Activated naive CD4-positive, alpha-beta T cell treated with anti-CD3 and anti-CD28 coated beads, Interleukin-2, amount 10 ng/mL, durations not matched to agents 7 days and 5 days (primary cell): ENCODE results near the gene MAP3K9.

Experiments
- CTCF ChIA-PET: fragments of 350-600 bp; sonication (Branson Sonifier 250); formaldehyde crosslinking; loops from one replicate; lab custom pipeline; 2021; ENCODE audit warnings: antibody characterized with exemption; lab: Charles Lee
- DNase-seq: peaks from one replicate; pipeline ENCODE4 v3.0.0-alpha.2; 2020
- H3K27ac Mint-ChIP-seq: one replicate; pipeline ENCODE4 v1.8.0; 2021; ENCODE audit warnings: mild to moderate bottlenecking, moderate library complexity, mixed read lengths
- H3K27me3 Mint-ChIP-seq: one replicate; pipeline ENCODE4 v1.8.0; 2021; ENCODE audit warnings: mild to moderate bottlenecking, mixed read lengths
- H3K36me3 Mint-ChIP-seq: one replicate; pipeline ENCODE4 v1.8.0; 2021; ENCODE audit warnings: mixed read lengths
- H3K4me1 Mint-ChIP-seq: one replicate; pipeline ENCODE4 v1.8.0; 2021; ENCODE audit warnings: mixed read lengths
- H3K4me3 Mint-ChIP-seq: one replicate; pipeline ENCODE4 v1.8.0; 2021; ENCODE audit warnings: mild to moderate bottlenecking, moderate library complexity, mixed read lengths
- H3K9me3 Mint-ChIP-seq: one replicate; pipeline ENCODE4 v1.8.0; 2021; ENCODE audit warnings: mixed read lengths

Gene MAP3K9

GRCh38 chr14:70808416-70809224 lies 693 bp downstream of the MAP3K9 start:
- Mint-ChIP-seq H3K4me3 (peak overlapping the region; percentile 73), H3K36me3 (peaks cover 3% of the 10 kb centered on the region), H3K27me3 (peaks cover 3% of the 10 kb centered on the region), H3K4me1 (peaks cover 12% of the 10 kb centered on the region), H3K9me3 (no peaks in the 10 kb centered on the region), H3K27ac (peak overlapping the region; percentile 87)
- peak; percentile 68 for DNase-seq
- CTCF ChIA-PET = interaction anchor here (0.9 to 1.2 kb wide), 3 partner anchors 9 to 80 kb away, joined by 3 read pairs; no protein-coding TSS in a partner anchor

DNA sequence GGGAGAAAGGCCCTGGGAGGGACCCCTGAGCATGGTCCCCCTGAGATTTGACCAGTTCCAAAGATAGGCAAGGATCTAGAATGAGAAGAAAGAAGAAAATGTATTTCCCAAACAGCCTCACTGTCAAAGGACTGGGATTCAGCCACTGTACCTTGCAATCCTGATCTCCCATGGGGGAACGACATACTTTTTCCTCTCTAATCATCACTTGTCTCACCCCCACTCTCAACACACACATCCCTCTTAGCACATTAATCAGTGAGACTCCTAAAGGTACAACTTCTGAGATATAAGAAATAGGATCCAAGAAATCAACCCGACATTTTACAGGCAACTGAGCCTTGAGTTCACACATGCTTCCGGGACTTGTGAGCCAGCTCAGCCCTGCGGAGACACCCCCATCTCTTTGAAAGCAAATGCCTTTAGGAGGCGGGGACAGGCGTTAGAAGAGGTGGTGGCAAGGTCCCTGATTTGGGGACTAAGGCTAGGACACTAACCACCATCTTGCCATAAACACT lies 1.4 kb downstream of the MAP3K9 start:
- Mint-ChIP-seq H3K27me3 (no peaks in the 10 kb centered on the region), H3K36me3 (peaks cover 3% of the 10 kb centered on the region), H3K4me1 (peaks cover 12% of the 10 kb centered on the region), H3K27ac (peak overlapping the region; percentile 87), H3K9me3 (no peaks in the 10 kb centered on the region), H3K4me3 (peak overlapping the region; percentile 73)
- peak; percentile 80 for DNase-seq
- CTCF ChIA-PET = interaction anchor here (0.6 kb wide), 1 partner anchor 9 kb away, joined by 4 read pairs; no protein-coding TSS in a partner anchor

DNA sequence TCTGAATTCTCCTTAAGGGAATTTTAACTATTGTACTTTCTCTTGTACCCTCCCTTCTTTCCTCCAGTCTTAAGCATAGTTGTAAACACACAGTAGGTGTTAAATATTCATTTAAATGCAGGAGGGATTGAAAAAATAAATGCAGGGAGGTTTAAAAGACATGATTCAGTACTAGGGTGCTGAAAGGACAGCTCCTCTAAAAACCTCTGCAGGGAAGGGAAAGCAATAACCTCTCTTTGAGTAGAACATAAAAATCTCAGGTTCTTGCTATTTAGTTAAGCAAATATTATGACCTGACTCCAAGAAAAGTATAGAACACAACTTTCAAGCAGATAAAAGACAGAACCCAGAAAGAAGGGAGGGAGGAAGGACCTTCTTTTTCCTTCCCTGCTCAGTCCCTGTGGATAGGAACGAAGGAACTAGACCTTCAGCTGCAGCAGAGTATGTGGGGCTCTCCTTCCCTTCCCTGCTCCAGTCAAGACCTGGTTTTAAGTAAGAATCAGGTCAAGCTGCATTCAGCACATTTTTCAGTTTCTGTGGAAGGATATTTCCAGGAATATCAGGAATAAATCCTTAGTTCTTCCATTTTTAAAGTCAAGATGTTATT lies 4.7 kb downstream of the MAP3K9 start:
- CTCF ChIA-PET = no interaction called here
- no peak overlapping the region for H3K4me3 Mint-ChIP-seq

GRCh38 chr14:70803321-70804310 lies 5.7 kb downstream of the MAP3K9 start:
- CTCF ChIA-PET = no interaction called here
- Mint-ChIP-seq H3K27ac (no peak overlapping the region), H3K4me1 (peaks cover 12% of the 10 kb centered on the region), H3K36me3 (peaks cover 12% of the 10 kb centered on the region), H3K27me3 (no peaks in the 10 kb centered on the region), H3K9me3 (no peaks in the 10 kb centered on the region), H3K4me3 (no peak overlapping the region)
- DNase-seq = no peak

More for the DNA sequence above, 4.7 kb downstream of the MAP3K9 start:
- no peaks in the 10 kb centered on the region for H3K9me3 Mint-ChIP-seq
- H3K36me3 Mint-ChIP-seq = peaks cover 12% of the 10 kb centered on the region
- peaks cover 12% of the 10 kb centered on the region for H3K4me1 Mint-ChIP-seq
- no peak for DNase-seq
- no peaks in the 10 kb centered on the region for H3K27me3 Mint-ChIP-seq
- H3K27ac Mint-ChIP-seq = no peak overlapping the region

DNA sequence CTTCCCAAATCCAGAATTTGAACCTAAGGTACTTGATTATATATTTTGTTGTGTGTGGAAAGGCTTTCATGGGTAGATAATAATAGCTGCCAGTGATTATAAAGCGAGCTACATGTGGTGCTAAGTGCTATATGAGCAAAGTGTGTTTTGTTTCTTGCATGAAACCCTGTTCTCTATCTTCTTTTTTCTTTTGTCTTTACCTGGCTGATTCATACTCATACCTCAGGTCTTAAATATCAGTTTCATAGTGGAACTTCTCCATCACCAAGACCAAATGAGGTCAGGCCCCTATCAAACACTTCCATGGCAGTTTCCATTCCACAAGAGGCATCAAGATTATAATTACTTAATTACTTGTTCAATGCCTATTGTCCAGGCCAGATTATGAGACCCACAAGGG lies 6.9 kb downstream of the MAP3K9 start:
- Mint-ChIP-seq H3K4me1 (peaks cover 5% of the 10 kb centered on the region), H3K27me3 (no peaks in the 10 kb centered on the region), H3K36me3 (peaks cover 13% of the 10 kb centered on the region), H3K9me3 (no peaks in the 10 kb centered on the region), H3K27ac (no peak overlapping the region), H3K4me3 (no peak overlapping the region)
- no peak for DNase-seq
- CTCF ChIA-PET = no interaction called here

- no peaks in the 10 kb centered on the region for H3K27me3 Mint-ChIP-seq
- peaks cover 3% of the 10 kb centered on the region for H3K4me1 Mint-ChIP-seq
- no peak overlapping the region for H3K27ac Mint-ChIP-seq
- H3K36me3 Mint-ChIP-seq = peaks cover 13% of the 10 kb centered on the region
- no peak overlapping the region for H3K4me3 Mint-ChIP-seq
- DNase-seq = no peak
- no peaks in the 10 kb centered on the region for H3K9me3 Mint-ChIP-seq
- CTCF ChIA-PET = no interaction called here
Measured at GRCh38 chr14:70801836-70802235, 7.5 kb downstream of the MAP3K9 start.

GRCh38 chr14:70796551-70796950 lies 12.8 kb downstream of the MAP3K9 start:
- CTCF ChIA-PET = interaction anchor here (0.8 kb wide), 1 partner anchor 22 kb away, joined by 3 read pairs; no protein-coding TSS in a partner anchor
- no peak overlapping the region for H3K4me3 Mint-ChIP-seq
- H3K27me3 Mint-ChIP-seq = no peaks in the 10 kb centered on the region

GRCh38 chr14:70794294-70794693 lies 15.0 kb downstream of the MAP3K9 start:
- Mint-ChIP-seq H3K4me3 (no peak overlapping the region), H3K36me3 (peaks cover 4% of the 10 kb centered on the region), H3K27ac (no peak overlapping the region), H3K27me3 (no peaks in the 10 kb centered on the region), H3K9me3 (no peaks in the 10 kb centered on the region), H3K4me1 (no peaks in the 10 kb centered on the region)
- CTCF ChIA-PET = no interaction called here
- no peak for DNase-seq

More at GRCh38 chr14:70796551-70796950, 12.8 kb downstream of the MAP3K9 start:
- DNase-seq = no peak
- Mint-ChIP-seq H3K4me1 (no peaks in the 10 kb centered on the region), H3K27ac (no peak overlapping the region), H3K36me3 (peaks cover 12% of the 10 kb centered on the region), H3K9me3 (no peaks in the 10 kb centered on the region)

DNA sequence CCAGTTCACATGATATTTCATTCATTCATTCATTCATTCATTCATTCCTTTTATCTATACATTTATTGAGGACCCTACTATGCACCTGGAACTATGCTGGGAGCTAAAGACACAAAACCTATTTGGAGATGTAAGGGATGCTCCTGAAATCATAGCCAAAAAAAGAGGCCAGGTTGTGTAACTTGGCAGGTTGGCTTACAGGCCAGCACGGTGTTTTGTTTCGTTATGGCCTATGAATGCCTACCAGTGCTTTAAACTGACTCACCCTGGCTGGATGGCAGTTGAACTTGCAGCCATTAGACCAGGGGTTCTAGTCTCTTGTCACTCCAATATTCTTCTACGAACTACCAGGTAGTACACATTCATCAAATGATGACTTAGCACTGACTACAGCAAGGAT lies 15.7 kb downstream of the MAP3K9 start:
- Mint-ChIP-seq H3K27ac (no peak overlapping the region), H3K27me3 (no peaks in the 10 kb centered on the region), H3K9me3 (no peaks in the 10 kb centered on the region), H3K4me3 (no peak overlapping the region), H3K36me3 (peaks cover 4% of the 10 kb centered on the region), H3K4me1 (no peaks in the 10 kb centered on the region)
- no peak for DNase-seq
- CTCF ChIA-PET = no interaction called here

DNA sequence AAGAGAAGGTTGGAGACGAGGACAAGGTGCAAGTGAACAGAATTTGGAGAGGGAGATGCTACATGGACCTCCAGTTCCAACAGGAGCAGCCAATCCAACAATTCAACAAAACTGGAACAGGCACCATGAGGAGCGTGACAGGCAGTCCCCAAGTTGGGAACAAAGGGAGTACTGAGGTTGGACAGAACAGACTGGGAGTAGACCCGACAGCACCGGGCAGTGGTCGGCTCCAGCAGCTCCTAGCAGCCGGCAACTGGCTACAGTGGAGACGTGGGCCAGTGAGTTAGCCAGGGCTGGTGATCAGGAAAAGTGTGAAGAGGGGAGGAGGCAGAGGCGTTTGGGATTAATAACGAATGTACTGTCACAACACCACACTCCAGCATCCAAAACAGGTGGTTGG lies 16.4 kb downstream of the MAP3K9 start:
- Mint-ChIP-seq H3K27me3 (no peaks in the 10 kb centered on the region), H3K27ac (no peak overlapping the region), H3K4me1 (no peaks in the 10 kb centered on the region), H3K4me3 (no peak overlapping the region), H3K36me3 (peaks cover 3% of the 10 kb centered on the region), H3K9me3 (no peaks in the 10 kb centered on the region)
- CTCF ChIA-PET = no interaction called here
- DNase-seq = no peak

- H3K9me3 Mint-ChIP-seq = no peaks in the 10 kb centered on the region
- CTCF ChIA-PET = no interaction called here
- DNase-seq = no peak
- no peaks in the 10 kb centered on the region for H3K4me1 Mint-ChIP-seq
- no peaks in the 10 kb centered on the region for H3K27me3 Mint-ChIP-seq
- no peak overlapping the region for H3K27ac Mint-ChIP-seq
- peaks cover 2% of the 10 kb centered on the region for H3K36me3 Mint-ChIP-seq
- H3K4me3 Mint-ChIP-seq = no peak overlapping the region
Measured at GRCh38 chr14:70791971-70792370, 17.3 kb downstream of the MAP3K9 start.

GRCh38 chr14:70789961-70790360 lies 19.4 kb downstream of the MAP3K9 start:
- Mint-ChIP-seq H3K27me3 (no peaks in the 10 kb centered on the region), H3K9me3 (no peaks in the 10 kb centered on the region), H3K27ac (no peak overlapping the region), H3K4me1 (no peaks in the 10 kb centered on the region), H3K36me3 (peaks cover 2% of the 10 kb centered on the region), H3K4me3 (no peak overlapping the region)
- CTCF ChIA-PET = no interaction called here
- DNase-seq = no peak

DNA sequence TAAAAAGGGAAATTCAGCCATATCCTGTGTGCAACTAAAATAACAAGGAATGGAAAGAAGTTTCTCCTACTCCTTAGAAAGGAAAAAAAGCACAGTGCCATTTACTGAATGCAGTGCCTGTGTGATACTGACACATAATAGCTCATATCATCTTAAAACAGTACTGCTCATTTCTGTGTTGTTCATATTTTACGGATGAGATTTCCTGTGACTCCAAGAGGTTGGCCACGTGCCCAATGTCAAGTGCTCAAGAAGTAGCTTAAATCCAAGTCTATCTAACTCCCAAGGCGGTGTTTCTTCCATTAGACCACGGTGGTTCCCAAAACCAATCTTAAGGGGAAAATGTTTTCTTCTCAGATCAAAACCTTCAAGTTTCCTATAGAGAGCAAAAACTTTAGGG lies 20.0 kb downstream of the MAP3K9 start:
- Mint-ChIP-seq H3K4me1 (no peaks in the 10 kb centered on the region), H3K4me3 (no peak overlapping the region), H3K27me3 (no peaks in the 10 kb centered on the region), H3K9me3 (no peaks in the 10 kb centered on the region), H3K36me3 (peaks cover 2% of the 10 kb centered on the region), H3K27ac (no peak overlapping the region)
- CTCF ChIA-PET = no interaction called here
- no peak for DNase-seq

- Mint-ChIP-seq H3K27ac (no peak overlapping the region), H3K9me3 (no peaks in the 10 kb centered on the region), H3K27me3 (no peaks in the 10 kb centered on the region), H3K4me3 (no peak overlapping the region), H3K36me3 (peaks cover 2% of the 10 kb centered on the region), H3K4me1 (no peaks in the 10 kb centered on the region)
- DNase-seq = no peak
- CTCF ChIA-PET = no interaction called here
Measured at GRCh38 chr14:70788898-70789297, 20.4 kb downstream of the MAP3K9 start.
